ENCODE data around the gene EMC9.

DNA sequence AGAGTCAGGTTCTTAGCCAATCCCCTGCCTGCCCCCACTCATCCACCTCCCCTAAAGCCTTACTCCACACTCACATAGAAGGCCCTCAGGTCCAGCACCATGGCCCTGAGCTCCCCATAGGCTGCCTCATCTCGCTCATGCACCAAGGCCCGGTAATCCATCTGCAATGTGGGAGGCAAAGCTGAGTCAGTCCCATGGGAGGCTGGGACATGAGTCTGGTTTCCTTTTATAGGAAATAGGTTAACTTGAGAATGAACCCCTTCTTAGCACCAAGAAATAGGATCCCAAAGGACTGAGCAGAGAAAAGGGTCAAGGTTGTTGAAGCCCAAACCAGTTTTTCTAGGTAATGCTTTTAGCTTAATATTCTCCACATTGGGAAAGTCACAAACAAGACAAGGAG, 2.1 kb upstream of the EMC9 start:
- TF ChIP-seq POLR2AphosphoS5 (IDR thresholded peaks at IDR 0.05; ENCODE audit: low read depth, low read length), result no peak
- TF ChIP-seq TAF1 (IDR thresholded peaks at IDR 0.05; ENCODE audit: borderline replicate concordance, insufficient read depth, low read length), result no peak

Data from PFSK-1 (cell line).